ENCODE data around the gene DNTTIP2.
A peak's percentile ranks its signal among the peaks of the same experiment; 100 is the strongest.

GRCh38 chr1:93878889-93879586 is at the start of gene DNTTIP2:
- TF ChIP-seq POLR2B (IDR thresholded peaks at IDR 0.05; ENCODE audit: low read depth, partially characterized antibody) (peak; percentile 92), FOXJ3 (CRISPR knock-in tag; IDR thresholded peaks at IDR 0.05) (no peak)

Data from K562 (cell line).